BLaER1 treated with 17β-estradiol and CSF1 and Interleukin-3, amounts not matched to agents 10 nM and 100 nM (cell line): ENCODE data around the gene GOLGA8B.
"Not testable (repeated sequence)": the region's sequence is repeated elsewhere in the genome, so short reads cannot be mapped to it uniquely, and the experiment has no call there.

Experiments used
- H3K27ac ChIP-seq, 11 experiments: shearing (Covaris generic); formaldehyde crosslinking; 2 replicates each; pipeline ENCODE4 v1.8.1; 2022
- H3K27me3 ChIP-seq, 11 experiments: shearing (Covaris generic); formaldehyde crosslinking; 2 replicates each; pipeline ENCODE4 v1.8.1; 2022
- H3K36me3 ChIP-seq, 11 experiments: shearing (Covaris generic); formaldehyde crosslinking; 2 replicates each; pipeline ENCODE4 v1.8.1; 2022
- H3K4me1 ChIP-seq, 10 experiments: shearing (Covaris generic); formaldehyde crosslinking; 2 replicates each; pipeline ENCODE4 v1.8.1; 2022
- H3K4me2 ChIP-seq, 11 experiments: shearing (Covaris generic); formaldehyde crosslinking; 2 replicates each; pipeline ENCODE4 v1.8.1; 2022
- H3K4me3 ChIP-seq, 10 experiments: shearing (Covaris generic); formaldehyde crosslinking; 2 replicates each; pipeline ENCODE4 v1.8.1; 2022
- H3K9ac ChIP-seq, 11 experiments: shearing (Covaris generic); formaldehyde crosslinking; 2 replicates each; pipeline ENCODE4 v1.8.1; 2022
- H3K9me3 ChIP-seq, 11 experiments: shearing (Covaris generic); formaldehyde crosslinking; replicated peaks in 1 of 11; 2 replicates each; pipeline ENCODE4 v1.8.1; 2022
- H4K20me1 ChIP-seq, 11 experiments: shearing (Covaris generic); formaldehyde crosslinking; 2 replicates each; pipeline ENCODE4 v1.8.1; 2022

The GOLGA8B gene

GRCh38 chr15:34569670-34570396 is 13.6 kb downstream of the GOLGA8B start:
- H3K4me2 ChIP-seq, result 0 out of 22 replicates have a peak overlapping the region, but pooled peaks of 2 of the 11 experiments have one; percentile 15 to 26
- not testable (repeated sequence) for H3K36me3 ChIP-seq, H3K4me1 ChIP-seq, H3K27me3 ChIP-seq, H3K27ac ChIP-seq, H3K9ac ChIP-seq, H3K4me3 ChIP-seq, H3K9me3 ChIP-seq
- peaks cover 0 to 19% (median 0%) of the 10 kb centered on the region in 11 experiments; a peak in 6 of 22 replicates for H4K20me1 ChIP-seq

- not testable (repeated sequence) for H4K20me1 ChIP-seq, H3K4me3 ChIP-seq, H3K36me3 ChIP-seq, H3K4me2 ChIP-seq, H3K27me3 ChIP-seq, H3K4me1 ChIP-seq, H3K9me3 ChIP-seq, H3K9ac ChIP-seq, H3K27ac ChIP-seq
These were observed 16.3 kb downstream of the GOLGA8B start for GRCh38 chr15:34567174-34567573.

- H3K4me3 ChIP-seq, H3K4me1 ChIP-seq, H3K27ac ChIP-seq, H3K9me3 ChIP-seq, H3K9ac ChIP-seq, H4K20me1 ChIP-seq, H3K27me3 ChIP-seq, H3K4me2 ChIP-seq, H3K36me3 ChIP-seq: not testable (repeated sequence)
These were observed 18.7 kb downstream of the GOLGA8B start for GRCh38 chr15:34564711-34565110.

- not testable (repeated sequence) for H4K20me1 ChIP-seq, H3K4me1 ChIP-seq, H3K4me2 ChIP-seq, H3K36me3 ChIP-seq, H3K4me3 ChIP-seq, H3K27ac ChIP-seq, H3K27me3 ChIP-seq, H3K9me3 ChIP-seq, H3K9ac ChIP-seq
These were observed 22.6 kb downstream of the GOLGA8B start for GRCh38 chr15:34560814-34561213.

GRCh38 chr15:34559764-34560163 is 23.7 kb downstream of the GOLGA8B start:
- not testable (repeated sequence) for H3K36me3 ChIP-seq, H3K4me2 ChIP-seq, H3K27ac ChIP-seq, H3K27me3 ChIP-seq, H4K20me1 ChIP-seq, H3K9ac ChIP-seq, H3K4me3 ChIP-seq, H3K9me3 ChIP-seq, H3K4me1 ChIP-seq

GRCh38 chr15:34555162-34555561 is 28.3 kb downstream of the GOLGA8B start:
- H3K27ac ChIP-seq, H3K4me1 ChIP-seq, H3K4me3 ChIP-seq, H3K4me2 ChIP-seq, H4K20me1 ChIP-seq, H3K36me3 ChIP-seq, H3K9me3 ChIP-seq, H3K9ac ChIP-seq, H3K27me3 ChIP-seq: not testable (repeated sequence)

GRCh38 chr15:34554716-34555115 is 28.7 kb downstream of the GOLGA8B start:
- H3K27ac ChIP-seq, H3K36me3 ChIP-seq, H3K4me2 ChIP-seq, H3K4me1 ChIP-seq, H3K9ac ChIP-seq, H4K20me1 ChIP-seq, H3K4me3 ChIP-seq, H3K27me3 ChIP-seq, H3K9me3 ChIP-seq: not testable (repeated sequence)

- H3K36me3 ChIP-seq, H3K4me3 ChIP-seq, H3K4me1 ChIP-seq, H3K9me3 ChIP-seq, H3K9ac ChIP-seq, H4K20me1 ChIP-seq, H3K27ac ChIP-seq, H3K4me2 ChIP-seq, H3K27me3 ChIP-seq: not testable (repeated sequence)
These were observed 29.3 kb downstream of the GOLGA8B start for GRCh38 chr15:34554126-34554525.

- H3K27ac ChIP-seq, H3K27me3 ChIP-seq, H3K4me1 ChIP-seq, H4K20me1 ChIP-seq, H3K9me3 ChIP-seq, H3K9ac ChIP-seq, H3K36me3 ChIP-seq, H3K4me2 ChIP-seq, H3K4me3 ChIP-seq: not testable (repeated sequence)
These were observed 33.3 kb downstream of the GOLGA8B start for GRCh38 chr15:34550129-34550528.

GRCh38 chr15:34549381-34549809 is 34.1 kb downstream of the GOLGA8B start:
- not testable (repeated sequence) for H3K4me3 ChIP-seq, H3K9ac ChIP-seq, H3K4me1 ChIP-seq, H3K36me3 ChIP-seq, H3K9me3 ChIP-seq, H3K27ac ChIP-seq, H4K20me1 ChIP-seq, H3K27me3 ChIP-seq, H3K4me2 ChIP-seq

- H3K36me3 ChIP-seq, H4K20me1 ChIP-seq, H3K27me3 ChIP-seq, H3K9ac ChIP-seq, H3K4me2 ChIP-seq, H3K27ac ChIP-seq, H3K4me1 ChIP-seq, H3K9me3 ChIP-seq, H3K4me3 ChIP-seq: not testable (repeated sequence)
These were observed 39.4 kb downstream of the GOLGA8B start for GRCh38 chr15:34543860-34544649.

GRCh38 chr15:34535857-34536256 is 47.6 kb downstream of the GOLGA8B start:
- H4K20me1 ChIP-seq, H3K4me3 ChIP-seq, H3K36me3 ChIP-seq, H3K9ac ChIP-seq, H3K9me3 ChIP-seq, H3K27ac ChIP-seq, H3K4me1 ChIP-seq, H3K4me2 ChIP-seq, H3K27me3 ChIP-seq: not testable (repeated sequence)
